Upper lobe of left lung (tissue), 6 donors: Measurements from ENCODE around the gene CCT7. TPM values are rescaled to one million over a fixed set of nuclear protein-coding genes. Genes with fewer than 3 reads are reported as not detected.

Source experiments
- ATAC-seq, 2 donors: fragments of 200-7000 bp; cut with Tn5 transposase; one replicate each; pipeline ENCODE4 v1.9.1; 2022; ENCODE audit warnings: mild to moderate bottlenecking in 2 of 2, moderate library complexity in 2 of 2; ENCODE audit not compliant: low FRiP score in 2 of 2
- DNase-seq, 2 donors: peaks; one replicate each; pipeline ENCODE4 v3.0.0-alpha.2; 2019 to 2020
- H3K27ac ChIP-seq, 4 donors: fragments of 200-600 bp; sonication (generic); one replicate each; pipeline ENCODE4 v1.5.1; 2016 to 2019
- H3K27me3 ChIP-seq, 4 donors: fragments of 200-600 bp; sonication (generic); one replicate each; pipeline ENCODE4 v1.5.1; 2017 to 2019
- H3K36me3 ChIP-seq, 4 donors: fragments of 200-600 bp; sonication (generic); one replicate each; pipeline ENCODE4 v1.5.1; 2016 to 2019
- H3K4me1 ChIP-seq, 4 donors: fragments of 200-600 bp; sonication (generic); one replicate each; pipeline ENCODE4 v1.5.1; 2018 to 2019
- H3K4me3 ChIP-seq, 4 donors: fragments of 200-600 bp; sonication (generic); one replicate each; pipeline ENCODE4 v1.5.1; 2017 to 2019; ENCODE audit warnings: mild to moderate bottlenecking in 2 of 4, moderate library complexity in 1 of 4
- H3K9me3 ChIP-seq, 4 donors: fragments of 200-600 bp; sonication (generic); one replicate each; pipeline ENCODE4 v1.5.1; 2018 to 2019
- EP300 ChIP-seq, 4 donors: sonication (generic); formaldehyde crosslinking; IDR thresholded peaks; one replicate each; pipeline ENCODE4 v1.5.1; 2017; ENCODE audit warnings: antibody characterized with exemption in 4 of 4, control low read depth in 2 of 4
- POLR2A ChIP-seq, 4 donors: fragments of 450-650 bp; IDR thresholded peaks; one replicate each; pipeline ENCODE4 v1.5.1; 2016 to 2017; ENCODE audit warnings: antibody characterized with exemption in 4 of 4, mild to moderate bottlenecking in 2 of 4
- POLR2AphosphoS5 ChIP-seq, 2 donors: sonication (generic); formaldehyde crosslinking; IDR thresholded peaks; one replicate each; pipeline ENCODE4 v1.5.1; 2017; ENCODE audit warnings: antibody characterized with exemption in 2 of 2
- WGBS, 2 donors: methylation state at CpG; one replicate each; pipeline ENCODE4 v1.1.5; 2017 to 2018; 5-methylcytosine and 5-hydroxymethylcytosine counted together
- total RNA-seq, 6 donors: library from RNA; depleted of rRNA in 4 of 6; stranded (reverse); fragments of >200 nt in 4 of 6; gene quantifications; one replicate each; pipeline versions ENCODE4 v1.1.0 to v1.2.1, GENCODE V29; 2016 to 2021
- TF ChIP-seq, protein P1 (sequence below), 6 experiments: fragments of 450-650 bp in 4 of 6; fragments of 200-600 bp in 2 of 6; sonication (generic) in 2 of 6; IDR thresholded peaks; one replicate each; pipeline ENCODE4 v1.5.1; 2016 to 2019; ENCODE audit warnings: antibody characterized with exemption in 6 of 6
- donor health status: DM: no; HTN: no; CAD: no; lungs with moderate emphysema.
- donor health status: DM: no; HTN: yes; CAD: no; lungs with severe emphysema.

The CCT7 gene
- total RNA-seq, 6 donors from 2014 or later, result 70.2 to 183 (median 129) TPM

- H3K27ac ChIP-seq, result no peak overlapping the region
- H3K4me1 ChIP-seq, result peaks cover 14 to 31% (median 25%) of the 10 kb centered on the region in 4 donors
- WGBS, 2 donors, result 3 to 11% methylated on average over 11 to 53 of the region's 64 CpGs
- no peak for ATAC-seq
- peak in 1 of 2 donors; percentile 87 for DNase-seq
- peaks cover 0 to 54% (median 28%) of the 10 kb centered on the region in 4 donors for H3K27me3 ChIP-seq
- peaks cover 0 to 4% (median 2%) of the 10 kb centered on the region in 4 donors for H3K9me3 ChIP-seq
- H3K36me3 ChIP-seq, result no peaks in the 10 kb centered on the region
- peak overlapping the region; percentile 3 to 59 (median 46) for H3K4me3 ChIP-seq
- TF ChIP-seq POLR2A (IDR thresholded peaks at IDR 0.05), result no peak
- no peak for TF ChIP-seq POLR2AphosphoS5 (IDR thresholded peaks at IDR 0.05)
- TF ChIP-seq EP300 (IDR thresholded peaks at IDR 0.05), result no peak
- TF ChIP-seq, protein P1, sequence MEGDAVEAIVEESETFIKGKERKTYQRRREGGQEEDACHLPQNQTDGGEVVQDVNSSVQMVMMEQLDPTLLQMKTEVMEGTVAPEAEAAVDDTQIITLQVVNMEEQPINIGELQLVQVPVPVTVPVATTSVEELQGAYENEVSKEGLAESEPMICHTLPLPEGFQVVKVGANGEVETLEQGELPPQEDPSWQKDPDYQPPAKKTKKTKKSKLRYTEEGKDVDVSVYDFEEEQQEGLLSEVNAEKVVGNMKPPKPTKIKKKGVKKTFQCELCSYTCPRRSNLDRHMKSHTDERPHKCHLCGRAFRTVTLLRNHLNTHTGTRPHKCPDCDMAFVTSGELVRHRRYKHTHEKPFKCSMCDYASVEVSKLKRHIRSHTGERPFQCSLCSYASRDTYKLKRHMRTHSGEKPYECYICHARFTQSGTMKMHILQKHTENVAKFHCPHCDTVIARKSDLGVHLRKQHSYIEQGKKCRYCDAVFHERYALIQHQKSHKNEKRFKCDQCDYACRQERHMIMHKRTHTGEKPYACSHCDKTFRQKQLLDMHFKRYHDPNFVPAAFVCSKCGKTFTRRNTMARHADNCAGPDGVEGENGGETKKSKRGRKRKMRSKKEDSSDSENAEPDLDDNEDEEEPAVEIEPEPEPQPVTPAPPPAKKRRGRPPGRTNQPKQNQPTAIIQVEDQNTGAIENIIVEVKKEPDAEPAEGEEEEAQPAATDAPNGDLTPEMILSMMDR (IDR thresholded peaks at IDR 0.05), result no peak
These were observed 58.9 kb downstream of the CCT7 start for GRCh38 chr2:73292906-73293533.

DNA sequence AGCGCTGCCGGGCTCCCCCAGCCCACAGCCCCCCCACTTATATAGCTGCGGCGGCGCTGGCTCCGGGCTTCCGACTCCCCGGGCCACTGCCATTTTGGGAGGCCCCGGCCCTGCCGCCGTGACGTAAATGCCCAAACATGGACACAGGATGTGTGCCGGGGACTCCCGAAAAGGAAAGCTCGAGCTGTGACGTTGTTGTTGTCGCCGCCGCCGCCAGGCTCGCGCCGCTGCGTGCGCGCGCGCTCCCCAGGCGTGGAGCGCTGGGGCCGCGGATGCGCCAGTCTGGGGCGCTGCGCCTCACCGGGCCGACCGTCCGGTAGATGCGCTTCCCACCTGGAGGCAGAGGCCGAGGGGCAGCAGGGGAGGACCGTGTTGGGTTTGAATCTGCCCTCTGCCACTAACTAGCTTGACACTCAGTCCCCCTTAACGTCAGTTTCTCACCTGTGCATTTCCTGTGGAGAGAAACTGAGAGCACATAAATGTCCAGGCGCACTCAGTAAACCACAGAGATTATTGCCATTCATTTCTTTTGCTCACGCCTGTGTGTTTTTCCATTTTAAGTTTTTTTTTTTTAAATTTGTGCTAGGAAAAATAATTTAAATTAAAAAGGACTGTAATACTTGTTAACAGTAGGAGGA, 59.5 kb downstream of the CCT7 start, which contains the start of gene EGR4:
TSS of gene EGR4 (minus strand) at position 15 of the 638 bp plus-strand sequence. CDS start 231 bp downstream, outside the sequence.
- TF ChIP-seq POLR2AphosphoS5 (IDR thresholded peaks at IDR 0.05) (no peak), POLR2A (IDR thresholded peaks at IDR 0.05) (no peak)
- TF ChIP-seq, protein P1 (IDR thresholded peaks at IDR 0.05), result peak in 1 of 6 experiments; percentile 15
- Histone ChIP-seq H3K4me1 (peaks cover 14 to 31% (median 25%) of the 10 kb centered on the region in 4 donors), H3K4me3 (peak within 1 kb of the TSS; percentile 3 to 59 (median 46)), H3K27me3 (peaks cover 0 to 54% (median 28%) of the 10 kb centered on the region in 4 donors), H3K36me3 (no peaks in the 10 kb centered on the region), H3K27ac (no peak within 1 kb of the TSS), H3K9me3 (peaks cover 0 to 4% (median 2%) of the 10 kb centered on the region in 4 donors)
- ATAC-seq, result peak in 1 of 2 donors; percentile 57
- WGBS, 2 donors, result 7 to 8% methylated on average over 5 to 15 of the region's 45 CpGs
- DNase-seq, result peak; percentile 47 to 90

DNA sequence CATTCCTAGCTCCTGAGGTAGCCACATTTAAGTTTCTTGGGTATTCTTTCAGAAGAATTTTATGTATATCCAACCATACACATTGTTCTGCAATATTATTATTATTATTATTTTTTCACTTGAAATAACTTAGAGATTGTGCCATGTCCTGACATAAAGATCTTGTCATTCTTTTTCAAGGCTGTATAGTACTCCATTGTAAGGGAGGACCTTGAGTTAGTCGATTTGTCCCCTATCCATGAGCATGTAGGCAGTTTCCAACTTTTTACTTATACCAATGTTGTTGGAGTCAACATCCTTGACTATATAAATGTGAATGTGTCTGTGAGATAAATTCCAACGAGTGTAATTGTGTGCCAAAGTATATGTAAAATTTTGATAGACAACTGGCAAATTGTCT, 60.1 kb downstream of the CCT7 start:
- WGBS, 2 donors, result 92 to 93% methylated on average over 2 of the region's 2 CpGs
- no peak for ATAC-seq
- Histone ChIP-seq H3K36me3 (no peaks in the 10 kb centered on the region), H3K27ac (no peak overlapping the region), H3K9me3 (peaks cover 0 to 4% (median 2%) of the 10 kb centered on the region in 4 donors), H3K4me3 (no peak overlapping the region), H3K4me1 (peaks cover 14 to 31% (median 25%) of the 10 kb centered on the region in 4 donors), H3K27me3 (peaks cover 0 to 54% (median 28%) of the 10 kb centered on the region in 4 donors)
- TF ChIP-seq POLR2A (IDR thresholded peaks at IDR 0.05) (no peak), POLR2AphosphoS5 (IDR thresholded peaks at IDR 0.05) (no peak), EP300 (IDR thresholded peaks at IDR 0.05) (no peak)
- TF ChIP-seq, protein P1 (IDR thresholded peaks at IDR 0.05), result no peak
- DNase-seq, result no peak

DNA sequence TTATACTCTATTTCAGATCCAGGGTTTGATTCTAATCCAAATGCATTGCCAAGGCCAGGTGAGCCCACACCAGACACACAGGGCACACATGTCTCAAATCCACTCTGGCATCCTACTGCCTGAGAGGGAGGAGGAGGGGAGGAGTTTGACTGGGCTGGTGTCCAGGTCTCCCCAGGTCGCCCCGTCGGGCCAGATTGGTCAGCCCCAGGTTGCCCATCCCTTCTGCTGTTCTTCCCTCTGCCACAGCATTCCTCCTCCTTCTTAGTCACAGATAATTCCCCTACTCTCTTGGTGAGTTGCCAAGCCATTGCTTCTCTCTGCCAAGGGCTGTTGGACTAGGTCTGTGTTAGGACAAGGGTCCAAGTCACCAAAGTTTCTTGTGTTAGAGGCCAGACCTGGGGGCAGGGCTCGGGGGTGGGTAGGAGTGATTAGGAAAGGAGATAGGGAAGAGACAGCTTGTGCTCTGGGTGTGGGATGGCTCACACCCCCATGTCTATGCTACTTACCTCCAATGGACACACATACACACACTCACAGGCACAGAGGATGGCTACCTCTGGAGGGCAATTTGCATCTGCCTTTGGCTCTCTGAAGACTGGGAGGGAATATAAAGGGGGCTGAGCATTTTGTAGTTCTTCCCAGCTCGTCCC, 61.8 kb downstream of the CCT7 start:
- TF ChIP-seq, protein P1 (IDR thresholded peaks at IDR 0.05), result no peak
- TF ChIP-seq POLR2A (IDR thresholded peaks at IDR 0.05), result no peak
- no peak for TF ChIP-seq EP300 (IDR thresholded peaks at IDR 0.05)
- TF ChIP-seq POLR2AphosphoS5 (IDR thresholded peaks at IDR 0.05), result no peak
- H3K27me3 ChIP-seq, result peaks cover 0 to 49% (median 25%) of the 10 kb centered on the region in 4 donors
- peaks cover 0 to 4% (median 2%) of the 10 kb centered on the region in 4 donors for H3K9me3 ChIP-seq
- peaks cover 14 to 30% (median 25%) of the 10 kb centered on the region in 4 donors for H3K4me1 ChIP-seq
- DNase-seq (peak in 1 of 2 donors; percentile 22), ATAC-seq (no peak)
- WGBS, 2 donors, result 33 to 50% methylated on average over 5 of the region's 5 CpGs
- H3K4me3 ChIP-seq, result no peak overlapping the region
- no peaks in the 10 kb centered on the region for H3K36me3 ChIP-seq
- no peak overlapping the region for H3K27ac ChIP-seq
